GM12878 (cell line): Measurements from ENCODE around the gene TRHDE. TPM values are rescaled to one million over a fixed set of nuclear protein-coding genes. Genes with fewer than 3 reads are reported as not detected.

ENCODE experiments used
- ATAC-seq: fragments of 200-7000 bp; cut with Tn5 transposase; 3 replicates; pipeline ENCODE4 v1.9.1; 2020; ENCODE audit warnings: mild to moderate bottlenecking, moderate library complexity
- BruUV-seq: library from RNA; stranded (reverse); fragments of 400-500 nt; replicated peaks from 2 replicates; lab custom pipeline; 2021; lab: Mats Ljungman, UMichigan
- CTCF ChIA-PET: fragments of 300-600 bp; sonication (Branson Sonifier 250); formaldehyde crosslinking; extraction: SDS; loops from one replicate; lab custom pipeline; 2021; ENCODE audit warnings: inconsistent platforms; lab: Yijun Ruan, JAX
- POLR2A ChIA-PET: fragments of 350-600 bp; formaldehyde crosslinking; extraction: SDS; loops from one replicate; lab custom pipeline; 2021; ENCODE audit warnings: inconsistent platforms; lab: Charles Lee
- RAD21 ChIA-PET: fragments of 300-600 bp; sonication (Branson Sonifier 250); formaldehyde crosslinking; loops from one replicate; lab custom pipeline; 2023; ENCODE audit warnings: antibody characterized with exemption; ENCODE audit not compliant: unreplicated experiment; lab: Charles Lee
- SMC1A ChIA-PET: fragments of 300-600 bp; sonication (Branson Sonifier 250); formaldehyde crosslinking; loops from one replicate; lab custom pipeline; 2023; ENCODE audit not compliant: unreplicated experiment, uncharacterized antibody; lab: Charles Lee
- DNase-seq: peaks from one replicate; pipeline ENCODE4 v3.0.0-alpha.2; 2011; ENCODE audit warnings: low read depth, low spot score
- FAIRE-seq: peaks from 3 replicates; lab custom pipeline; 2011; peaks lifted over from hg19 to GRCh38; lab: Jason Lieb, UNC
- H2AFZ ChIP-seq: 2 replicates; pipeline ENCODE4 v1.6.0; 2011; ENCODE audit warnings: low read depth, low read length, control low read depth; ENCODE audit not compliant: control insufficient read depth
- H3K27ac ChIP-seq: 2 replicates; pipeline ENCODE4 v1.5.1; 2011; ENCODE audit warnings: control low read depth; ENCODE audit not compliant: control insufficient read depth, insufficient read depth
- H3K27me3 ChIP-seq, 2 experiments: replicated peaks in 1 of 2; 2 replicates each; pipeline versions ENCODE4 v1.6.0 to v1.6.1; 2011; ENCODE audit warnings: low read length in 1 of 2; ENCODE audit not compliant: control insufficient read depth in 2 of 2, insufficient read depth in 2 of 2
- H3K36me3 ChIP-seq, 2 experiments: 2 replicates each; pipeline ENCODE4 v1.5.1; 2011; ENCODE audit warnings: low read length in 1 of 2; ENCODE audit not compliant: control insufficient read depth in 2 of 2, insufficient read depth in 2 of 2
- H3K4me1 ChIP-seq: 2 replicates; pipeline ENCODE4 v1.6.1; 2011; ENCODE audit warnings: mild to moderate bottlenecking, low read length, moderate library complexity, mixed read lengths; ENCODE audit not compliant: control insufficient read depth, insufficient read depth
- H3K4me2 ChIP-seq: 2 replicates; pipeline ENCODE4 v1.6.0; 2011; ENCODE audit warnings: control low read depth; ENCODE audit not compliant: control insufficient read depth, insufficient read depth
- H3K4me3 ChIP-seq: fragments of 200-600 bp; sonication (generic); 2 replicates; pipeline ENCODE4 v1.5.1; 2016
- H3K79me2 ChIP-seq: 2 replicates; pipeline ENCODE4 v1.6.0; 2011; ENCODE audit warnings: low read length; ENCODE audit not compliant: control insufficient read depth, insufficient read depth
- H3K9ac ChIP-seq: 2 replicates; pipeline ENCODE4 v1.8.0; 2011; ENCODE audit warnings: low read length, control low read depth, mixed read lengths; ENCODE audit not compliant: control insufficient read depth, insufficient read depth
- H3K9me3 ChIP-seq: replicated peaks from 3 replicates; pipeline ENCODE4 v1.5.1; 2011; ENCODE audit warnings: mild to moderate bottlenecking, low read length; ENCODE audit not compliant: control insufficient read depth, insufficient read depth
- H4K20me1 ChIP-seq: 2 replicates; pipeline ENCODE4 v1.6.0; 2011; ENCODE audit not compliant: control insufficient read depth, insufficient read depth
- ATF3 ChIP-seq: IDR thresholded peaks from 2 replicates; pipeline ENCODE4 v1.6.1; 2011; ENCODE audit warnings: low read depth, mild to moderate bottlenecking, low read length, moderate library complexity, borderline replicate concordance; ENCODE audit errors: extremely low read depth
- CBX3 ChIP-seq: fragments of 200-600 bp; sonication (generic); IDR thresholded peaks from 2 replicates; pipeline ENCODE4 v1.6.1; 2016; ENCODE audit warnings: low read depth, borderline replicate concordance
- EP300 ChIP-seq, 2 experiments: fragments of 150-350 bp in 1 of 2; IDR thresholded peaks; 2 replicates each; pipeline ENCODE4 v1.6.1; 2011 to 2012; ENCODE audit warnings: low read depth in 2 of 2, low read length in 2 of 2, borderline replicate concordance in 1 of 2, improper control_type of control experiment in 1 of 2, inconsistent platforms in 1 of 2; ENCODE audit not compliant: control insufficient read depth in 1 of 2
- MEF2A ChIP-seq: IDR thresholded peaks from 2 replicates; pipeline ENCODE4 v1.6.1; 2011; ENCODE audit warnings: low read depth, mild to moderate bottlenecking, low read length, moderate library complexity; ENCODE audit not compliant: insufficient read depth
- MTA3 ChIP-seq: IDR thresholded peaks from 2 replicates; pipeline ENCODE4 v1.6.1; 2012; ENCODE audit warnings: low read length, inconsistent platforms, borderline replicate concordance
- PAX5 ChIP-seq: IDR thresholded peaks from 2 replicates; pipeline ENCODE4 v1.6.1; 2011; ENCODE audit warnings: low read depth, low read length, borderline replicate concordance
- POLR2AphosphoS2 ChIP-seq: IDR thresholded peaks from 2 replicates; pipeline ENCODE4 v1.6.1; 2011; ENCODE audit warnings: low read depth, mild to moderate bottlenecking, low read length, improper control_type of control experiment, moderate library complexity
- POU2F2 ChIP-seq: IDR thresholded peaks from 3 replicates; pipeline ENCODE4 v1.6.1; 2011; ENCODE audit warnings: low read depth, mild to moderate bottlenecking, low read length, borderline replicate concordance
- RELA ChIP-seq: fragments of 450-650 bp; IDR thresholded peaks from 2 replicates; pipeline ENCODE4 v1.8.0; 2014; ENCODE audit warnings: borderline replicate concordance; ENCODE audit not compliant: partially characterized antibody
- SMAD1 ChIP-seq: fragments of 450-650 bp; IDR thresholded peaks from 2 replicates; pipeline ENCODE4 v1.6.1; 2018; ENCODE audit warnings: mild to moderate bottlenecking, low read depth; ENCODE audit not compliant: partially characterized antibody
- TAF1 ChIP-seq: IDR thresholded peaks from 2 replicates; pipeline ENCODE4 v1.6.1; 2011; ENCODE audit warnings: mild to moderate bottlenecking, low read depth, low read length, borderline replicate concordance
- YBX1 ChIP-seq: fragments of 450-650 bp; IDR thresholded peaks from 2 replicates; pipeline ENCODE4 v1.6.1; 2016; ENCODE audit warnings: antibody characterized with exemption
- ZBTB40 ChIP-seq: fragments of 450-650 bp; IDR thresholded peaks from 2 replicates; pipeline ENCODE4 v1.6.1; 2016; ENCODE audit warnings: mild to moderate bottlenecking, moderate library complexity, borderline replicate concordance
- ZNF207 ChIP-seq: fragments of 450-650 bp; IDR thresholded peaks from 2 replicates; pipeline ENCODE4 v1.6.1; 2014; ENCODE audit warnings: antibody characterized with exemption, mild to moderate bottlenecking, borderline replicate concordance
- WGBS: methylation state at CpG from one replicate; pipeline ENCODE4 v1.1.6; 2016; ENCODE audit warnings: low lambda C conversion rate; ENCODE audit not compliant: insufficient replicate concordance, insufficient coverage; ENCODE audit errors: missing lambda C conversion rate; 5-methylcytosine and 5-hydroxymethylcytosine counted together
- in situ Hi-C: fragments of 300-500 bp; cut with MboI; formaldehyde crosslinking; loops from 9 replicates; pipeline ENCODE4 v1.14.3; 2018; ENCODE audit warnings: mixed read lengths
- intact Hi-C: fragments of 100-400 bp; cut with micrococcal nuclease; formaldehyde crosslinking; loops from one replicate; pipeline ENCODE4 v1.14.2; 2022; ENCODE audit not compliant: unreplicated experiment
- polyA plus RNA-seq, 11 experiments: library from polyadenylated mRNA; depleted of rRNA in 4 of 11; unstranded in 6 of 11; stranded (reverse) in 5 of 11; fragments of >200 nt; fragmentation: Nextera tagmentation in 4 of 11; fragmentation: Illumina TruSeq in 1 of 11; extraction: Ambion mirVana in 4 of 11; extraction: Trizol in 1 of 11; gene quantifications; 1 replicate in 1 of 11; 2 replicates in 10 of 11; pipeline versions ENCODE4 v1.2.1 to v1.2.3, GENCODE V29; 2011 to 2016; ENCODE audit warnings: inconsistent platforms in 2 of 11, missing spikeins in 2 of 11, low read depth in 1 of 11
- total RNA-seq, 4 experiments: library from RNA; depleted of rRNA in 3 of 4; stranded (reverse); fragments of >200 nt in 3 of 4; fragmentation: Illumina TruSeq in 1 of 4; extraction: Trizol in 1 of 4; gene quantifications; 2 replicates each; pipeline versions ENCODE4 v1.2.1 to v1.2.3, GENCODE V29; 2013 to 2021
- TF ChIP-seq, protein P1 (sequence below): fragments of 450-650 bp; IDR thresholded peaks from 2 replicates; pipeline ENCODE4 v1.6.1; 2017; ENCODE audit warnings: mild to moderate bottlenecking
- TF ChIP-seq, protein P2 (sequence below), 3 experiments: IDR thresholded peaks in 2 of 3; conservative IDR thresholded peaks in 1 of 3; 2 replicates each; pipeline ENCODE4 v1.5.1; 2011; ENCODE audit warnings: low read depth in 3 of 3, low read length in 3 of 3, mild to moderate bottlenecking in 3 of 3, control low read depth in 2 of 3, moderate library complexity in 2 of 3, inconsistent platforms in 1 of 3, mixed read lengths in 1 of 3; ENCODE audit not compliant: control insufficient read depth in 2 of 3, insufficient read depth in 1 of 3; ENCODE audit errors: extremely low read depth in 1 of 3

TRHDE gene
- total and polyA plus RNA-seq, 10 of the 15 experiments (the other 5 are each of a cell fraction or from before 2014, with no cell fraction given) = not detected

- no peak overlapping the region for H3K4me2 ChIP-seq
- H2AFZ ChIP-seq = no peak overlapping the region
- no peaks in the 10 kb centered on the region for H3K79me2 ChIP-seq
- H3K4me1 ChIP-seq = no peaks in the 10 kb centered on the region
- no peaks in the 10 kb centered on the region for H4K20me1 ChIP-seq
- CTCF ChIA-PET = no interaction called here
- ATAC-seq (no peak), DNase-seq (no peak), FAIRE-seq (no peak)
- SMC1A ChIA-PET = no interaction called here
- RAD21 ChIA-PET = no interaction called here
- no peak overlapping the region for H3K9ac ChIP-seq
- in situ Hi-C loops (no loop called here), intact Hi-C loops (no loop called here)
- no peak overlapping the region for H3K27ac ChIP-seq
- POLR2A ChIA-PET = no interaction called here
- H3K4me3 ChIP-seq = no peak overlapping the region
- H3K9me3 ChIP-seq = no peaks in the 10 kb centered on the region
- no peaks in the 10 kb centered on the region for H3K36me3 ChIP-seq
- 0% methylated on average over 3 of the region's 3 CpGs for WGBS
- no TSS peak for BruUV-seq
- no peaks in the 10 kb centered on the region for H3K27me3 ChIP-seq
- no peak for TF ChIP-seq MTA3
- TF ChIP-seq YBX1 = no peak
- no peak for TF ChIP-seq POLR2AphosphoS2
- no peak for TF ChIP-seq SMAD1
- TF ChIP-seq, protein P1, sequence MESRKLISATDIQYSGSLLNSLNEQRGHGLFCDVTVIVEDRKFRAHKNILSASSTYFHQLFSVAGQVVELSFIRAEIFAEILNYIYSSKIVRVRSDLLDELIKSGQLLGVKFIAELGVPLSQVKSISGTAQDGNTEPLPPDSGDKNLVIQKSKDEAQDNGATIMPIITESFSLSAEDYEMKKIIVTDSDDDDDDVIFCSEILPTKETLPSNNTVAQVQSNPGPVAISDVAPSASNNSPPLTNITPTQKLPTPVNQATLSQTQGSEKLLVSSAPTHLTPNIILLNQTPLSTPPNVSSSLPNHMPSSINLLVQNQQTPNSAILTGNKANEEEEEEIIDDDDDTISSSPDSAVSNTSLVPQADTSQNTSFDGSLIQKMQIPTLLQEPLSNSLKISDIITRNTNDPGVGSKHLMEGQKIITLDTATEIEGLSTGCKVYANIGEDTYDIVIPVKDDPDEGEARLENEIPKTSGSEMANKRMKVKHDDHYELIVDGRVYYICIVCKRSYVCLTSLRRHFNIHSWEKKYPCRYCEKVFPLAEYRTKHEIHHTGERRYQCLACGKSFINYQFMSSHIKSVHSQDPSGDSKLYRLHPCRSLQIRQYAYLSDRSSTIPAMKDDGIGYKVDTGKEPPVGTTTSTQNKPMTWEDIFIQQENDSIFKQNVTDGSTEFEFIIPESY = no peak
- TF ChIP-seq ZBTB40 = no peak
- TF ChIP-seq ZNF207 = no peak
- TF ChIP-seq, protein P2, sequence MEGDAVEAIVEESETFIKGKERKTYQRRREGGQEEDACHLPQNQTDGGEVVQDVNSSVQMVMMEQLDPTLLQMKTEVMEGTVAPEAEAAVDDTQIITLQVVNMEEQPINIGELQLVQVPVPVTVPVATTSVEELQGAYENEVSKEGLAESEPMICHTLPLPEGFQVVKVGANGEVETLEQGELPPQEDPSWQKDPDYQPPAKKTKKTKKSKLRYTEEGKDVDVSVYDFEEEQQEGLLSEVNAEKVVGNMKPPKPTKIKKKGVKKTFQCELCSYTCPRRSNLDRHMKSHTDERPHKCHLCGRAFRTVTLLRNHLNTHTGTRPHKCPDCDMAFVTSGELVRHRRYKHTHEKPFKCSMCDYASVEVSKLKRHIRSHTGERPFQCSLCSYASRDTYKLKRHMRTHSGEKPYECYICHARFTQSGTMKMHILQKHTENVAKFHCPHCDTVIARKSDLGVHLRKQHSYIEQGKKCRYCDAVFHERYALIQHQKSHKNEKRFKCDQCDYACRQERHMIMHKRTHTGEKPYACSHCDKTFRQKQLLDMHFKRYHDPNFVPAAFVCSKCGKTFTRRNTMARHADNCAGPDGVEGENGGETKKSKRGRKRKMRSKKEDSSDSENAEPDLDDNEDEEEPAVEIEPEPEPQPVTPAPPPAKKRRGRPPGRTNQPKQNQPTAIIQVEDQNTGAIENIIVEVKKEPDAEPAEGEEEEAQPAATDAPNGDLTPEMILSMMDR (IDR thresholded peaks at IDR 0.05 in 2 of 3, conservative IDR thresholded peaks at IDR 0.05 in 1 of 3; ENCODE audit: control insufficient read depth in 2 of 3, extremely low read depth in 1 of 3, insufficient read depth in 1 of 3, low read depth in 3 of 3, low read length in 3 of 3) = no peak
- no peak for TF ChIP-seq TAF1
- no peak for TF ChIP-seq MEF2A
- no peak for TF ChIP-seq POU2F2
- no peak for TF ChIP-seq PAX5
- TF ChIP-seq CBX3 = no peak
- TF ChIP-seq EP300 (IDR thresholded peaks at IDR 0.05; ENCODE audit: borderline replicate concordance in 1 of 2, control insufficient read depth in 1 of 2, low read depth in 2 of 2, low read length in 2 of 2) = no peak
- TF ChIP-seq RELA = no peak
- no peak for TF ChIP-seq ATF3
Observed at GRCh38 chr12:72502546-72502945, 230.4 kb downstream of the TRHDE start.
